ENCODE measurements around the gene FSTL3.
"Not testable (repeated sequence)": the region's sequence is repeated elsewhere in the genome, so short reads cannot be mapped to it uniquely, and the experiment has no call there.

Gene FSTL3

GRCh38 chr19:720345-721160 lies 44.4 kb downstream of the FSTL3 start:
- Histone ChIP-seq H3K36me3 (ENCODE audit: control insufficient read depth, insufficient read depth, low read length) (no peaks in the 10 kb centered on the region), H3K9me3 (ENCODE audit: control insufficient read depth, insufficient read depth, low read depth, low read length) (peaks cover 1% of the 10 kb centered on the region), H3K27ac (ENCODE audit: low read depth, low read length) (no peak overlapping the region), H3K9ac (ENCODE audit: low read length) (no peak overlapping the region), H3K4me1 (ENCODE audit: control insufficient read depth, insufficient read depth, low read length) (peaks cover 8% of the 10 kb centered on the region; the same call in 1 of the 2 replicates), H3K4me3 (ENCODE audit: low read depth, low read length) (no peak overlapping the region), H3K27me3 (ENCODE audit: control insufficient read depth, insufficient read depth, low read length) (no peaks in the 10 kb centered on the region)

- peaks cover 8% of the 10 kb centered on the region; the same call in 1 of the 2 replicates for H3K4me1 ChIP-seq (ENCODE audit: control insufficient read depth, insufficient read depth, low read length)
- no peaks in the 10 kb centered on the region for H3K9me3 ChIP-seq (ENCODE audit: control insufficient read depth, insufficient read depth, low read depth, low read length)
- no peaks in the 10 kb centered on the region for H3K27me3 ChIP-seq (ENCODE audit: control insufficient read depth, insufficient read depth, low read length)
- no peak overlapping the region for H3K9ac ChIP-seq (ENCODE audit: low read length)
- H3K27ac ChIP-seq (ENCODE audit: low read depth, low read length) = no peak overlapping the region
- H3K4me3 ChIP-seq (ENCODE audit: low read depth, low read length) = no peak overlapping the region
- no peaks in the 10 kb centered on the region for H3K36me3 ChIP-seq (ENCODE audit: control insufficient read depth, insufficient read depth, low read length)
Observed at GRCh38 chr19:722553-723101, 46.4 kb downstream of the FSTL3 start.

- 0 out of 2 replicates have a peak, but pooled peaks cover 2% of the 10 kb centered on the region for H3K36me3 ChIP-seq (ENCODE audit: control insufficient read depth, insufficient read depth, low read length)
- H3K4me1 ChIP-seq (ENCODE audit: control insufficient read depth, insufficient read depth, low read length) = peaks cover 5% of the 10 kb centered on the region; the same call in 1 of the 2 replicates
- no peak overlapping the region for H3K27ac ChIP-seq (ENCODE audit: low read depth, low read length)
- no peak overlapping the region for H3K9ac ChIP-seq (ENCODE audit: low read length)
- H3K9me3 ChIP-seq (ENCODE audit: control insufficient read depth, insufficient read depth, low read depth, low read length) = no peaks in the 10 kb centered on the region
- no peaks in the 10 kb centered on the region for H3K27me3 ChIP-seq (ENCODE audit: control insufficient read depth, insufficient read depth, low read length)
- H3K4me3 ChIP-seq (ENCODE audit: low read depth, low read length) = no peak overlapping the region
Observed at GRCh38 chr19:723247-723646, 47.1 kb downstream of the FSTL3 start.

- no peak overlapping the region for H3K9ac ChIP-seq (ENCODE audit: low read length)
- H3K9me3 ChIP-seq (ENCODE audit: control insufficient read depth, insufficient read depth, low read depth, low read length) = no peaks in the 10 kb centered on the region
- no peaks in the 10 kb centered on the region for H3K27me3 ChIP-seq (ENCODE audit: control insufficient read depth, insufficient read depth, low read length)
- no peak overlapping the region for H3K27ac ChIP-seq (ENCODE audit: low read depth, low read length)
- peaks cover under 1% of the 10 kb centered on the region; the same call in 1 of the 2 replicates for H3K4me1 ChIP-seq (ENCODE audit: control insufficient read depth, insufficient read depth, low read length)
- no peak overlapping the region for H3K4me3 ChIP-seq (ENCODE audit: low read depth, low read length)
- H3K36me3 ChIP-seq (ENCODE audit: control insufficient read depth, insufficient read depth, low read length) = 0 out of 2 replicates have a peak, but pooled peaks cover 2% of the 10 kb centered on the region
Observed at GRCh38 chr19:723714-724113, 47.5 kb downstream of the FSTL3 start.

- H3K27ac ChIP-seq (ENCODE audit: low read depth, low read length) = no peak overlapping the region
- H3K27me3 ChIP-seq (ENCODE audit: control insufficient read depth, insufficient read depth, low read length) = no peaks in the 10 kb centered on the region
- 0 out of 2 replicates have a peak, but pooled peaks cover 2% of the 10 kb centered on the region for H3K36me3 ChIP-seq (ENCODE audit: control insufficient read depth, insufficient read depth, low read length)
- 0 out of 2 replicates have a peak, but pooled peaks cover 3% of the 10 kb centered on the region for H3K4me1 ChIP-seq (ENCODE audit: control insufficient read depth, insufficient read depth, low read length)
- H3K9ac ChIP-seq (ENCODE audit: low read length) = no peak overlapping the region
- H3K4me3 ChIP-seq (ENCODE audit: low read depth, low read length) = no peak overlapping the region
- no peaks in the 10 kb centered on the region for H3K9me3 ChIP-seq (ENCODE audit: control insufficient read depth, insufficient read depth, low read depth, low read length)
Observed at GRCh38 chr19:725461-726089, 49.4 kb downstream of the FSTL3 start.

GRCh38 chr19:726993-727956 lies 51.1 kb downstream of the FSTL3 start:
- H3K9ac ChIP-seq (ENCODE audit: low read length) = no peak overlapping the region
- no peaks in the 10 kb centered on the region for H3K27me3 ChIP-seq (ENCODE audit: control insufficient read depth, insufficient read depth, low read length)
- no peak overlapping the region for H3K27ac ChIP-seq (ENCODE audit: low read depth, low read length)
- H3K4me1 ChIP-seq (ENCODE audit: control insufficient read depth, insufficient read depth, low read length) = 0 out of 2 replicates have a peak, but pooled peaks cover 3% of the 10 kb centered on the region
- H3K4me3 ChIP-seq (ENCODE audit: low read depth, low read length) = no peak overlapping the region
- H3K36me3 ChIP-seq (ENCODE audit: control insufficient read depth, insufficient read depth, low read length) = peaks cover 2% of the 10 kb centered on the region
- H3K9me3 ChIP-seq (ENCODE audit: control insufficient read depth, insufficient read depth, low read depth, low read length) = no peaks in the 10 kb centered on the region

GRCh38 chr19:728011-728410 lies 51.8 kb downstream of the FSTL3 start:
- Histone ChIP-seq H3K4me3 (ENCODE audit: low read depth, low read length) (no peak overlapping the region), H3K27me3 (ENCODE audit: control insufficient read depth, insufficient read depth, low read length) (no peaks in the 10 kb centered on the region), H3K9ac (ENCODE audit: low read length) (no peak overlapping the region), H3K27ac (ENCODE audit: low read depth, low read length) (no peak overlapping the region), H3K4me1 (ENCODE audit: control insufficient read depth, insufficient read depth, low read length) (0 out of 2 replicates have a peak, but pooled peaks cover 3% of the 10 kb centered on the region), H3K9me3 (ENCODE audit: control insufficient read depth, insufficient read depth, low read depth, low read length) (no peaks in the 10 kb centered on the region), H3K36me3 (ENCODE audit: control insufficient read depth, insufficient read depth, low read length) (peaks cover 2% of the 10 kb centered on the region)

- H3K9me3 ChIP-seq (ENCODE audit: control insufficient read depth, insufficient read depth, low read depth, low read length); H3K9ac ChIP-seq (ENCODE audit: low read length); H3K4me3 ChIP-seq (ENCODE audit: low read depth, low read length); H3K27me3 ChIP-seq (ENCODE audit: control insufficient read depth, insufficient read depth, low read length); H3K4me1 ChIP-seq (ENCODE audit: control insufficient read depth, insufficient read depth, low read length); H3K36me3 ChIP-seq (ENCODE audit: control insufficient read depth, insufficient read depth, low read length): not testable (repeated sequence)
- H3K27ac ChIP-seq (ENCODE audit: low read depth, low read length) = peak overlapping the region; percentile 13; the same call in 1 of the 2 replicates
Observed at GRCh38 chr19:729564-729963, 53.4 kb downstream of the FSTL3 start.

- H3K27me3 ChIP-seq (ENCODE audit: control insufficient read depth, insufficient read depth, low read length) = no peaks in the 10 kb centered on the region
Observed at GRCh38 chr19:729965-730668, 53.9 kb downstream of the FSTL3 start.

GRCh38 chr19:731000-731399 lies 54.8 kb downstream of the FSTL3 start:
- Histone ChIP-seq H3K9me3 (ENCODE audit: control insufficient read depth, insufficient read depth, low read depth, low read length) (no peaks in the 10 kb centered on the region), H3K4me1 (ENCODE audit: control insufficient read depth, insufficient read depth, low read length) (0 out of 2 replicates have a peak, but pooled peaks cover 3% of the 10 kb centered on the region)

More at GRCh38 chr19:729965-730668, 53.9 kb downstream of the FSTL3 start:
- Histone ChIP-seq H3K27ac (ENCODE audit: low read depth, low read length) (peak overlapping the region; percentile 13; the same call in 1 of the 2 replicates), H3K9ac (ENCODE audit: low read length) (no peak overlapping the region), H3K9me3 (ENCODE audit: control insufficient read depth, insufficient read depth, low read depth, low read length) (no peaks in the 10 kb centered on the region), H3K4me1 (ENCODE audit: control insufficient read depth, insufficient read depth, low read length) (0 out of 2 replicates have a peak, but pooled peaks cover 3% of the 10 kb centered on the region), H3K4me3 (ENCODE audit: low read depth, low read length) (no peak overlapping the region), H3K36me3 (ENCODE audit: control insufficient read depth, insufficient read depth, low read length) (peaks cover 2% of the 10 kb centered on the region)

More at GRCh38 chr19:731000-731399, 54.8 kb downstream of the FSTL3 start:
- H3K4me3 ChIP-seq (ENCODE audit: low read depth, low read length) = no peak overlapping the region
- no peak overlapping the region for H3K9ac ChIP-seq (ENCODE audit: low read length)
- H3K36me3 ChIP-seq (ENCODE audit: control insufficient read depth, insufficient read depth, low read length) = peaks cover 2% of the 10 kb centered on the region
- no peak overlapping the region for H3K27ac ChIP-seq (ENCODE audit: low read depth, low read length)
- H3K27me3 ChIP-seq (ENCODE audit: control insufficient read depth, insufficient read depth, low read length) = no peaks in the 10 kb centered on the region

Data from HUES6 (cell line).